Measurements from ENCODE around the gene TICAM1. TPM values are rescaled to one million over a fixed set of nuclear protein-coding genes. Genes with fewer than 3 reads are reported as not detected.

The TICAM1 gene
- total and polyA plus RNA-seq, 2 of the 13 experiments (the other 11 are each of a cell fraction or from before 2014, with no cell fraction given): 0.33 to 0.95 TPM

GRCh38 chr19:4816950-4817278, 14.6 kb downstream of the TICAM1 start:
- Histone ChIP-seq H3K4me2 (ENCODE audit: low read depth, low read length) (no peak overlapping the region), H3K27ac (ENCODE audit: extremely low read length, insufficient read depth, low read length) (no peak overlapping the region), H3K27me3 (ENCODE audit: control insufficient read depth in 1 of 2, insufficient read depth in 2 of 2, low read length in 2 of 2) (no peaks in the 10 kb centered on the region), H3K36me3 (replicated peaks in 1 of 2; ENCODE audit: control insufficient read depth in 1 of 2, insufficient read depth in 2 of 2, low read length in 2 of 2) (peaks cover 4% of the 10 kb centered on the region in 2 experiments; a peak in 2 of 5 replicates), H3K9ac (ENCODE audit: insufficient read depth, low read depth, low read length) (no peak overlapping the region), H2AFZ (ENCODE audit: low read length) (no peak overlapping the region), H3K9me3 (ENCODE audit: low read length) (no peaks in the 10 kb centered on the region), H4K20me1 (ENCODE audit: insufficient read depth, low read length) (no peaks in the 10 kb centered on the region), H3K4me1 (ENCODE audit: insufficient read depth, low read length) (peaks cover 24% of the 10 kb centered on the region), H3K79me2 (ENCODE audit: insufficient read depth, low read length) (peaks cover 2% of the 10 kb centered on the region), H3K4me3 (replicated peaks in 1 of 3; ENCODE audit: insufficient read depth in 1 of 3, low read depth in 2 of 3, low read length in 3 of 3) (no peak overlapping the region)
- intact Hi-C loops (cut with micrococcal nuclease; ENCODE audit: unreplicated experiment): no loop called here
- over 99% methylated on average over 16 of the region's 16 CpGs for WGBS (ENCODE audit: low lambda C conversion rate)
- TF ChIP-seq ZMAT3 (CRISPR knock-in tag; conservative IDR thresholded peaks at IDR 0.05): no peak
- no peak for TF ChIP-seq ZNF430 (CRISPR knock-in tag; IDR thresholded peaks at IDR 0.05)
- TF ChIP-seq GPN1 (CRISPR knock-in tag; IDR thresholded peaks at IDR 0.05; ENCODE audit: borderline replicate concordance): no peak
- no peak for TF ChIP-seq KLF6 (CRISPR knock-in tag; IDR thresholded peaks at IDR 0.05)
- TF ChIP-seq SMC3 (IDR thresholded peaks at IDR 0.05; ENCODE audit: low read length): no peak
- no peak for TF ChIP-seq NR1H2 (CRISPR knock-in tag; IDR thresholded peaks at IDR 0.05; ENCODE audit: borderline replicate concordance, low read depth)
- TF ChIP-seq ZNF784 (CRISPR knock-in tag; IDR thresholded peaks at IDR 0.05; ENCODE audit: borderline replicate concordance): no peak
- TF ChIP-seq ZBTB26 (CRISPR knock-in tag; IDR thresholded peaks at IDR 0.05; ENCODE audit: borderline replicate concordance): no peak
- POLR2A ChIA-PET: no interaction called here
- ATAC-seq (no peak), DNase-seq (ENCODE audit: low spot score) (no peak), FAIRE-seq (no peak)
- no TSS peak for BruUV-seq (replicated peaks)
- CTCF ChIA-PET (ENCODE audit: low intra/inter-chr PET ratio, low total read pairs): no interaction called here
- in situ Hi-C loops (cut with HindIII; ENCODE audit: extremely low pct_ligation_motif_present, low pct_unique_long_range_greater_than_20kb): no loop called here

All from HepG2 (cell line).